ENCODE data around the gene CD69. TPM values are rescaled to one million over a fixed set of nuclear protein-coding genes. Genes with fewer than 3 reads are reported as not detected.
"Not testable (repeated sequence)": the region's sequence is repeated elsewhere in the genome, so short reads cannot be mapped to it uniquely, and the experiment has no call there.

CD69 gene
- total RNA-seq, 2 experiments from 2014 or later = 71.6 to 82.4 TPM

DNA sequence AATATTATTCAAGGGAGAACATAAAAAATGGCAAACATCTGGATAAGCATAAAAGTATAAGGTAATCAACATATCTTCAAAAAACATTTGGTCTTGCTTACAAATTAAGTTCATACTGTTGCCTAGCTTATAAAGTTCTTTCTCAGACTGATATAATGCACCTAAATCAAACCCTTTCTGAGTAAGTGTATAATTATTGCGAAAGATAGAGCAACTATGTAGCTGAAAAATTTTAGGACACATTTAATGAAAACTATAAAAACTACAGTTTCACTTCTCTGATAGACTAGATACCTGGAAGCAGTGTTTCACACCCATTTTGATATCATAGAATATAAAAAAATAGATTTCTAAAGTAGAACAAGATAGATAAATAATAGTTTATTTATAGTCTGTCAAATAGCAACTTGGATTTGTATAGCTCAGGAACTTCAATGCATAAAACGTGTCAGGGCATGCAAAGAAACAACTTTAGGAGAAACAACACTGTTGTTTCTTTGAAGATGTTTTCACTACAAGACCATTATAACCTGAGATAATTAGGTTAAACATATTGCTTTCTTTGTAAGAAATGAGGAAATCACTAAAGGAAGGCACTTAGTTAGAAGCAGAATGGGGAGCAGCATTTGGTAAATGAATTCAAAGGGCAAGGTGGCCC is 35.4 kb downstream of the CD69 start:
- Mint-ChIP-seq H3K9me3 (peaks cover 7% of the 10 kb centered on the region), H3K4me3 (no peak overlapping the region), H3K36me3 (ENCODE audit: low read depth) (peaks cover 9% of the 10 kb centered on the region), H3K27me3 (no peaks in the 10 kb centered on the region), H3K4me1 (peaks cover 12% of the 10 kb centered on the region), H3K27ac (no peak overlapping the region)
- no peak for DNase-seq
- ChIA-PET CTCF (interaction anchor here (1.6 to 1.7 kb wide), 2 partner anchors 18 kb away, joined by 5 read pairs; no protein-coding TSS in a partner anchor), POLR2A (interaction anchor here (0.6 kb wide), 1 partner anchor 147 kb away, joined by 5 read pairs; no protein-coding TSS in a partner anchor)

DNA sequence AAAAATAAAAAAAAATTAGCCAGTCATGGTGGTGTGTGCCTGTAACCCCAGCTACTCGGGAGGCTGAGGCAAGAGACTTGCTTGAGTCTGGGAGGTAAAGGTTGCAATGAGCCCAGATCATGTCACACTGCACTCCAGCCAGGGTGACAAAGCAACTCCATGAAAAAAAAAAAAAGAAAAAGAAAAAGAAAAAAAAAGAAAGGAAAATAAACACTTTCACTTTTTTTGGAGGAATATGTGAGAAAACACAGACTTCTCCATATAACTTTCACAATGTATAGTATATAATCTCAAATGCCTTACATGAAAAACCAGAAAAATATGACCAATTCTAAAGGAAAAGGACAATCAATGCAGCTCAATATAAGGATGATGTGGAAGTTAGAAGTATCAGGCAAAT is 36.7 kb downstream of the CD69 start:
- peaks cover 9% of the 10 kb centered on the region for H3K36me3 Mint-ChIP-seq (ENCODE audit: low read depth)
- H3K27me3 Mint-ChIP-seq = no peaks in the 10 kb centered on the region
- ChIA-PET CTCF (no interaction called here), POLR2A (no interaction called here)
- no peak for DNase-seq
- H3K4me3 Mint-ChIP-seq = no peak overlapping the region
- H3K27ac Mint-ChIP-seq = no peak overlapping the region
- peaks cover 7% of the 10 kb centered on the region for H3K9me3 Mint-ChIP-seq
- peaks cover 18% of the 10 kb centered on the region for H3K4me1 Mint-ChIP-seq

DNA sequence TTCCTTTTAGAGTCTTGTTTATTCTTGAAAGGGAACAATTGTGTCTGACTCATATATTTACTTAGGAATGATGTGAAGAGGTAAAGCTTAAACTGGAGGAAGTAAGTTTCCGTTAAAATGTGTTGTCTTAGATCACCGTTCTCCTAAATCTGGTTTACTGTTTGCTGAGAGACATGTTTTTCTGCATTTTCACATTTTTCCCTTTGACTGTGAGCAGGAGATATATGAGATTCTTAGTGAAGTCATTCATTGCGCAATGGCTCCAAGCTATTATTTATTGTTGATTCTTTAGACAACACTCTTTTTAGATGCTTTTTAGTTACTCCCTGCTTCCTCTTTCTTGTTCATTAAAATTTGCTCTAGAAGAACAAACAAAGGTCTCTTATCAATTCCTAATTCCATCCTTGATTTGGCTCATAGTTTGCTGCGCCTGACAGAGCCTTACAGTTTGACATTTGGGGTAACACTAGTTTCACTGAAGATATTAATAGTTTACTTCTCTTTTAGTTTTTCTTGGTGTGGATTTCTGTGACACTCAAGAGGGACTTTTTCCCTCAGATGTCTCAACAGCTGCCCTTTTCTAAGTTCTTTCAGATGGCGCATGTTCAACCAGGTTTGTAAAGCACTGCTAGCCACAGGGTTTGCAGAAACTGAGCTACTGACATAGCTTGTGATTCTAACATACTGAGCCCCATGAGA is 39.2 kb downstream of the CD69 start:
- CTCF ChIA-PET = interaction anchor here (0.9 to 1.2 kb wide), 4 partner anchors 8 to 74 kb away, joined by 3 read pairs; no protein-coding TSS in a partner anchor
- H3K27ac Mint-ChIP-seq = no peak overlapping the region

DNA sequence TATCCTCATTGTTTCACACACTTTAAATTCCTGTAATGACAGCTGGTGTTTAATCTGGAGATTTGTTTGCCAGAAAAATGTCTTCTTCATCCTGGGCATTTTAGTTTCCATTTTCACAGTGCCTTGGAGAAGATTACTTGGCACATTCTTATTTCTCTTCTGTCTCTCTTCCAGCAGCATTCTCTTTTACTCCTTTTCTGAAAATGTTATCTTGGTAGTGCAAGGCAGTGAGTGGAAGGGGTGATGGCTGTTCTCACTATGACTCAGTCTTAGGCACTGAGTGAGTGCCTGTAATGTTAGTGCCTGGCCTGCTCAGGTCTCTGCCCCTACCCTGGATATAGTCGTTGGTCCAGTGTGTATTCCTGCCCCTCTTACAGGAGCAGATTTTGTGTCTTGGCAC is 40.9 kb downstream of the CD69 start:
- ChIA-PET POLR2A (no interaction called here), CTCF (interaction anchor here (4.0 kb wide), 1 partner anchor 12 kb away, joined by 13 read pairs; no protein-coding TSS in a partner anchor)
- no peak for DNase-seq
- H3K4me3 Mint-ChIP-seq = no peak overlapping the region
- H3K36me3 Mint-ChIP-seq (ENCODE audit: low read depth) = peaks cover 16% of the 10 kb centered on the region
- H3K9me3 Mint-ChIP-seq = peaks cover 14% of the 10 kb centered on the region
- H3K4me1 Mint-ChIP-seq = peaks cover 27% of the 10 kb centered on the region
- H3K27ac Mint-ChIP-seq = no peak overlapping the region
- H3K27me3 Mint-ChIP-seq = no peaks in the 10 kb centered on the region

More for the DNA sequence above, 39.2 kb downstream of the CD69 start:
- Mint-ChIP-seq H3K9me3 (peaks cover 7% of the 10 kb centered on the region), H3K27me3 (no peaks in the 10 kb centered on the region), H3K4me1 (peaks cover 21% of the 10 kb centered on the region), H3K4me3 (no peak overlapping the region), H3K36me3 (ENCODE audit: low read depth) (peaks cover 9% of the 10 kb centered on the region)
- DNase-seq = no peak
- POLR2A ChIA-PET = interaction anchor here (0.8 kb wide), 1 partner anchor 49 kb away, joined by 7 read pairs; no protein-coding TSS in a partner anchor

DNA sequence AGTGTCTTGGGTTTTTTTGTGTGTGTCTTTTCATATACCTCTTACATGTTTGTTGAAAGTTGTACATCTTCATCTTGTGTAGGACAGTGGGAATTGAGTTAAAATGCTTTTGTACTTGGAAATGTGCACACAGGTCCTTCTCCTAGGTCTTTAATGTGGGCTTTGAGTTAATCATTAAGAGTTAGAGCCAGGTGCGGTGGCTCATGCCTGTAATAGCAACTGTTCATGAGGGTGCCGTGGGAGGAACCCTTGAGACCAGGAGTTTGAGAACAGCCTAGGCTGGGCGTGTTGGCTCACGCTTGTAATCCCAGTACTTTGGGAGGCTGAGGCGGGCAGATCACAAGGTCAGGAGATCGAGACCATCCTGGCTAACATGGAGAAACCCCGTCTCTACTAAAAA is 41.7 kb downstream of the CD69 start:
- Mint-ChIP-seq H3K27ac (peak overlapping the region; percentile 65), H3K4me1 (peaks cover 27% of the 10 kb centered on the region), H3K9me3 (peaks cover 14% of the 10 kb centered on the region), H3K27me3 (no peaks in the 10 kb centered on the region), H3K4me3 (no peak overlapping the region), H3K36me3 (ENCODE audit: low read depth) (peaks cover 14% of the 10 kb centered on the region)
- POLR2A ChIA-PET = no interaction called here
- CTCF ChIA-PET = interaction anchor here (4.0 kb wide), 1 partner anchor 11 kb away, joined by 13 read pairs; no protein-coding TSS in a partner anchor
- no peak for DNase-seq

DNA sequence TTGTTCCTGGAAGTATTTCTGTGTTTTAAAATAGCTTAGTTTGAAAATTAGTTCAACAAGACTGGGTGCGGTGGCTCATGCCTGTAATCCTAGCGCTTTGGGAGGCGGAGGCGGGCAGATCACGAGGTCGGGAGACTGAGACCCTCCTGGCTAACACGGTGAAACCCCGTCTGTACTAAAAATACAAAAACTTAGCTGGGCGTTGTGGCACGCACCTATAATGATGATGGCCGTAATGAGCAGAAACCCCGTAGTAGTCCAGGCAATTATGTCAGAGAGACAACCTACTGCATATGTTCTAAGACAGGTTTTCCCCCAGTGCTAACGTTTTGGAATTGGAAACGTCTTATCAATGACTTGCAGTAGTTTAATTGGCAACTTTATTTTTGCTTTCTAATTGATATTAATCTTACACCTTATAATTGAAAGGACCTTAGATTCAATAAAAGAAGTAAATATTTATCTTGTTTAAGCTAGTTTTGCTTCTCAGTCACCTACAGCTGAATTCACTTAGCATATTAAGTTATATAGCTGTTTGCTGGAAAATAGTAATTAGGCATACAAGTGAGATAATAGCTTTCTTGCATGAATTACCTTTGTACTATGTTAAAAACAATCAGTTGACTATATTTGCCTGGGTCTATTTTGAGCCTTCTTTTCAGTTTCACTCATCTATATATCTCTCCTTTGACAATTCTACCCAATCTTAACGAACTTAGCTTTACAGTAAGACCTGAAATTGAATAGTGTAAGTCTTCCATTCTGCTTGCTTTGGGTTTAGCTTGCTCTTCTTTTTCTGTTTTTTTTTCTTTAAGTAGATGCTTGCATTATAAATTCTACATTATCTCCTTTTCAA is 43.4 kb downstream of the CD69 start:
- H3K4me1 Mint-ChIP-seq = peaks cover 23% of the 10 kb centered on the region
- peaks cover 12% of the 10 kb centered on the region for H3K9me3 Mint-ChIP-seq

DNA sequence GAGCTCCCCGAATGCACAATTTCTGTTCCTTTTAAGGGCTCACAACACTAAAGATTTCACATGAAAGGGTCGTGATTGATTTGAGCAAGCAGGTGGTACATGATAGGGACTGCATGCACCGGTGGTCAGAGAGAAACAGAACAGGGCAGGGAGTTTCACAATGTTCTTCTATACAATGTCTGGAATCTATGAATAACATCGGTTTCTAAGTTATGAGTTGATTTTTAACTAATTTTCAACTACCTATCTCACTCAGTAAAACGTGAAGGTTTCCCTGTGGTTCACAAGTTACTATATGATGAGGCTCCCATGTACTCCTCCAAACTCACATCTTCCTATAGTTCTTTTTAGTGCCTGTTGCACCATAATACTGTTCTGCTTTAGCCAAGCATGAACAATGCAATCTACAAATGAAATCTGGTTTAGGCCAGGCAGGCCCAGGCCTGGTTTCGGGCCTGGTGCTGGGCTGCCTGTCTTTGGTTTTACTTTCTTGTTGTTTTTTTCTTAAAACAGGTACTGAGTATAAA is 47.6 kb downstream of the CD69 start:
- DNase-seq, CTCF ChIA-PET, POLR2A ChIA-PET, H3K27me3 Mint-ChIP-seq, H3K9me3 Mint-ChIP-seq, H3K27ac Mint-ChIP-seq, H3K4me3 Mint-ChIP-seq: not testable (repeated sequence)
- Mint-ChIP-seq H3K36me3 (ENCODE audit: low read depth) (peaks cover 30% of the 10 kb centered on the region), H3K4me1 (peaks cover 24% of the 10 kb centered on the region)

More for the DNA sequence above, 43.4 kb downstream of the CD69 start:
- peaks cover 12% of the 10 kb centered on the region for H3K36me3 Mint-ChIP-seq (ENCODE audit: low read depth)
- no peak for DNase-seq
- CTCF ChIA-PET = interaction anchor here (0.6 to 4.0 kb wide), 7 partner anchors 9 to 62 kb away, joined by 3 to 13 read pairs (median 3); no protein-coding TSS in a partner anchor
- H3K27me3 Mint-ChIP-seq = no peaks in the 10 kb centered on the region
- no peak overlapping the region for H3K27ac Mint-ChIP-seq
- POLR2A ChIA-PET = no interaction called here
- H3K4me3 Mint-ChIP-seq = no peak overlapping the region

DNA sequence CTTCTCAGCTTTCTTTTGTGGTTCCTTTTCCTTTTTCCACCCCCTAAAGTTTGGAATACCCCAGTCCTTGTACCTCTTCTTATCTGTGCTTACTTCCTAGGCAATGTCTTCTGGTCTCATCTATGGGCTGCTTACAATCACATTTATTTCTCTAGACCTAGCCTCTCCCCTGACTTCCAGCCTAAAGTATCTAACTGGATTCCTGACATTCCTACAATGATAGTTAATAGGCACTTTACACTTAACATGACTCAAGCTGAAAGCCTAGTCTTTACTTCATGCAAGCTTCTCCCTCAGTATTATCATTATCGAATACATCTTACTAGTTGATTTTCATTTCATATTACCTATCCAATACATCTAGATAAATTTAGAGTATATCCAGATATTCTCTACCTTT is 49.0 kb downstream of the CD69 start:
- peaks cover 41% of the 10 kb centered on the region for H3K36me3 Mint-ChIP-seq (ENCODE audit: low read depth)
- H3K27ac Mint-ChIP-seq = no peak overlapping the region
- H3K4me1 Mint-ChIP-seq = peaks cover 37% of the 10 kb centered on the region
- no peak overlapping the region for H3K4me3 Mint-ChIP-seq
- H3K9me3 Mint-ChIP-seq = peaks cover 12% of the 10 kb centered on the region
- no peak for DNase-seq
- ChIA-PET POLR2A (no interaction called here), CTCF (interaction anchor here (1.2 to 2.3 kb wide), 2 partner anchors 10 to 31 kb away, joined by 3 to 7 read pairs; no protein-coding TSS in a partner anchor)
- H3K27me3 Mint-ChIP-seq = no peaks in the 10 kb centered on the region

DNA sequence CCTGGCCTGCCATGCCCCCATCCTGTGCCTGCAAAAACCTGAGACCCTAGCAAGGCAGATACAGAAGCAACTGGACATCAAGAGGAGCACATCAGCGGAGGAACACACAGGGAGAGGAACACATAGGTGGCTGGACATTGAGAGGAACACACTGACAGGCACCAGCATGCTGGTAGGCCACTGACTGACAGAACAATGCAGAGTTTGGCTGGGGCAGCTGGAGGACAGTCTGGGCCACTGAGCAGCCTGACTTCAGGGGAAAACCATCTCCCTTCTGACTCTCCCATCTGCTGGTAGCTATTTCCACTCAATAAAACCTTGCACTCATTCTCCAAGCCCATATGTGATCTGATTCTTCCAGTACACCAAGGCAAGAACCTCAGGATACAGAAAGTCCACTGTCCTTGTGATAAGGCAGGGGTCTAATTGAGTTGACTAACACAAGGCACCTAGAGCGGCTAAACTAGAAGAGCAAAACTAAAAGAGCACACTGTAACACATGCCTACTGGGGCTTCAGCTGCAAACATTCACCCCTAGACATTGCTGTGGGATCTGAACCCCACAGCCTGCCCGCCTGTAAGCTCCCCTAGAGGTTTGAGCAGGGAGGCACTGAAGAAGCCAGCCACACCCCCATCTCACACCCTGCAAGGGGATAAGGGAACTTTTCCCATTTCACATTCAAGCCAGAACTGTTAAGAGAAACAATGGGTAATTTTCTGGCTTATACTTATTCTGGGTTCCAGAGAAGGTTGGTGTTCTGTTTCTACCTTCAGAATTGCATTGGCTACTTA is 49.9 kb downstream of the CD69 start:
- POLR2A ChIA-PET = interaction anchor here (1.1 kb wide), 1 partner anchor 63 kb away, joined by 4 read pairs; no protein-coding TSS in a partner anchor

DNA sequence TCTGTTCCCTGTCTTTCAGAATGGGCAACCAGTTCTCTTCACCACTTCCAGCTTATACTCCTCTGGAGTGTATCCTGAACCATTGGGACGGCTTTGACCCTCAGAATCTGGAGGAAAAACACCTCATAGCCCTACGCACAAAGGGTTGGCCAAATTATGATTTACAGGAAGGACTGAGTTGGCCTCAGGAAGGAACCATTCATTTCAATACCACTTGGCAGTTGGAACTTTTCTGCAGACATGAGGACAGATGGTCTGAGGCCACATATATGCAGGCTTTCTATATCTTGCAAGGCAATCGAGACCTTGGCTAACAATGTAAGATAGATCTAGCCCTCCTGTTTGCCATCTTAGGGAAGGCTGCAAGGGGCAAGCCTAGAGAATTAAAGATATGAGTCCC is 51.8 kb downstream of the CD69 start:
- POLR2A ChIA-PET = no interaction called here
- Mint-ChIP-seq H3K4me3 (no peak overlapping the region), H3K27ac (peak overlapping the region; percentile 87), H3K27me3 (no peaks in the 10 kb centered on the region), H3K4me1 (peaks cover 48% of the 10 kb centered on the region), H3K9me3 (peaks cover 25% of the 10 kb centered on the region), H3K36me3 (ENCODE audit: low read depth) (peaks cover 56% of the 10 kb centered on the region)
- CTCF ChIA-PET = interaction anchor here (0.7 to 3.5 kb wide), 16 partner anchors 9 to 75 kb away, joined by 3 to 15 read pairs (median 6); no protein-coding TSS in a partner anchor
- DNase-seq = no peak

More for the DNA sequence above, 49.9 kb downstream of the CD69 start:
- CTCF ChIA-PET = interaction anchor here (1.2 to 2.3 kb wide), 2 partner anchors 11 to 32 kb away, joined by 3 to 7 read pairs; no protein-coding TSS in a partner anchor
- Mint-ChIP-seq H3K9me3 (peaks cover 15% of the 10 kb centered on the region), H3K27me3 (no peaks in the 10 kb centered on the region), H3K4me1 (peaks cover 42% of the 10 kb centered on the region), H3K36me3 (ENCODE audit: low read depth) (peaks cover 44% of the 10 kb centered on the region), H3K4me3 (no peak overlapping the region), H3K27ac (peak overlapping the region; percentile 54)
- no peak for DNase-seq

DNA sequence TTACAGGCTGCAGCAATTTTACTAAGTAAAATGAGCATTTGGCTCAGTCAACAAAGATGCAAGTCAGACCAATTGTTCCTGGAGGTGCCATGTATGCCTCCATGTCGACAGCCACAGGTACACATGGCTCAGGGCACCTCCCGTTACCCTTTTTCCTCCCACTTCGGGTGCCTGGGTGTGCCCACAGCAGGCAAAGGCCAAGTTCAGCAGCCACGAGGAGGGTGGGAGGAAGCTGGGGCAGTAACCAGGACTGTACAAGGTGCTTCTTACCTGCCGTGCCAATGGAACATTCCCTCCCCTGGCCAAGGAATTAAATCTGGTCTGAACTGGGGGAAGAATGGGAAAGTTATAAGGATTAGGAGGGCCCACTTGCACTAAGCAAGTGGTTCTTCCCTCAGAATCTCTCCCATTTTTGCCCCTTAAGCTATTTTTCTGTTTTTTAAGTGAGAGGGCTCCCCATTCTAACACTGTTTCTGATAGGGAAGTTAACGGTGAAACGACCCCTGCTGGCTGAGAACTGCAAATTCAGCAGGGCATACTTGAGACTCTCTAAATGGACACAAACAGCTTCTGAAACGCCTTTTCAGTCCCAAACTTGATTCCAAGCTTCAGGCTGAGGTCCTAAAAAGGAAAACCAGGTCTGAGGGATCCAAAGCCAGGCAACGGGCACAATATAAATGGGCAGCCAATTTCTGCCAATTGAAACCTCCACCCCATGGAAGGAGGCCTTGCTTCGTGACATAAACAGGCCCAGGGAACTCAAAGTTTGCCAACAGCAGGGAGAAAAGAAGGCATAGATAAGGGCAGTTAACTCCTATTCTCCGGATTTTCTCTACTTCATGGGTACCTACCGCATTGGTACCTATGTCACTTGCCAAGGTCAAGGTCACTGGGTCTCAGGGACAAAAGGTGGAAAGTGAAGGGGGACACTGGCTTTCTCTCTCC is 52.6 kb downstream of the CD69 start:
- peaks cover 23% of the 10 kb centered on the region for H3K9me3 Mint-ChIP-seq
- H3K4me3 Mint-ChIP-seq = peak overlapping the region; percentile 17
- ChIA-PET POLR2A (interaction anchor here (0.6 to 0.8 kb wide), 3 partner anchors 31 to 60 kb away, joined by 3 to 6 read pairs (median 4); no protein-coding TSS in a partner anchor), CTCF (interaction anchor here (0.6 to 3.5 kb wide), 18 partner anchors 9 to 75 kb away, joined by 3 to 15 read pairs (median 5); no protein-coding TSS in a partner anchor)
- peak; percentile 77 for DNase-seq
- H3K27ac Mint-ChIP-seq = peak overlapping the region; percentile 87
- H3K4me1 Mint-ChIP-seq = peaks cover 48% of the 10 kb centered on the region
- no peaks in the 10 kb centered on the region for H3K27me3 Mint-ChIP-seq
- peaks cover 52% of the 10 kb centered on the region for H3K36me3 Mint-ChIP-seq (ENCODE audit: low read depth)

Data from activated CD4-positive, alpha-beta T cell treated with anti-CD3 and anti-CD28 coated beads, Interleukin-2, amount 10 ng/mL, durations not matched to agents 7 days and 5 days (primary cell).